Activated CD8-positive, alpha-beta memory T cell treated with anti-CD3 and anti-CD28 coated beads for 36 hours (primary cell): ENCODE data around the gene MYOZ2. TPM values are rescaled to one million over a fixed set of nuclear protein-coding genes. Genes with fewer than 3 reads are reported as not detected.
"Not testable (repeated sequence)": the region's sequence is repeated elsewhere in the genome, so short reads cannot be mapped to it uniquely, and the experiment has no call there.

Experiments used
- CTCF ChIA-PET: fragments of 350-600 bp; sonication (Branson Sonifier 250); formaldehyde crosslinking; loops from one replicate; lab custom pipeline; 2021; ENCODE audit warnings: antibody characterized with exemption; lab: Charles Lee
- POLR2A ChIA-PET: fragments of 350-600 bp; sonication (Branson Sonifier 250); formaldehyde crosslinking; loops from one replicate; lab custom pipeline; 2021; ENCODE audit warnings: antibody characterized with exemption; lab: Charles Lee
- total RNA-seq, 2 experiments: library from RNA; stranded (reverse); gene quantifications; one replicate each; pipeline ENCODE4 v1.2.3, GENCODE V29; 2021

The MYOZ2 gene
- total RNA-seq, 2 experiments from 2014 or later = not detected

GRCh38 chr4:119173729-119174361 is 38.2 kb downstream of the MYOZ2 start:
- POLR2A ChIA-PET = not testable (repeated sequence)
- CTCF ChIA-PET = interaction anchor here (0.8 kb wide), 1 partner anchor 260 kb away, joined by 3 read pairs; no protein-coding TSS in a partner anchor

DNA sequence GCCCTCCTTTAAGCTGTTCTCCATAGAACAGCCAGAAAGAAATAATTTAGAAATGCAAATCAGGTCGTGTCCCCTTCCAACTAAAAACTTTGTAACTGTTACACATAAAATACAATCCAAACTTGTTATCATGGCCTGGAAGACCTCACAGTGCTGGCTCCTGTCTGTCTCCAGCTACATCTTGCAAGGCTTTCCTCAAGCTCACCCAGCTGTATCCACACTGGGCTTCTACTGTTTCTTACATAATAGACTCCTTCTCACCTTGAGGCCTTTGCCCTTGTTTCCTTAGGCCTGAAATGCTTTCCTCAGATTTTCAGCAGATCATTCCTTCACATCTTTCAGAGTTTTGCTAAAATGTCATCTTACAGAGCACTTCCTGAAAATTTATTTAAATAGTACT is 43.4 kb downstream of the MYOZ2 start:
- CTCF ChIA-PET = no interaction called here
- POLR2A ChIA-PET = no interaction called here

DNA sequence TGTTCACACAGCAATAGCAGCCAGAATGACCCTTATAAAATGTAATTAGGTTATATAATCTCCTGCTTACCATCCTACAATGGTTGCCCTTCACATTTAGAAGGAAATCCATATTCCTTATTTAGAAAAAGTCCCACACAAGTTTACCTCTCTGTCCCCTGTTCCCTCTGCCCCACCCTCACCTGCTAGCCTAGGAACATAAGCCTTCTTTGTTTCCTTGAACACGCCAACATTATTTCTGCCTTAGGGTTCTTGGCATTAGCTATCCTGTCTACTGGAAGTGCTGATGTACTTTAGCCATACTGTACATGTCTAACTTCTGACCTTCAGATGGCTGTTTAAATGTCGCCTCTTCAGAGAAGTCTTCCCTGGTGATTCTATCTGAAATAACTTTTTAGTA is 48.5 kb downstream of the MYOZ2 start:
- ChIA-PET POLR2A (no interaction called here), CTCF (no interaction called here)

DNA sequence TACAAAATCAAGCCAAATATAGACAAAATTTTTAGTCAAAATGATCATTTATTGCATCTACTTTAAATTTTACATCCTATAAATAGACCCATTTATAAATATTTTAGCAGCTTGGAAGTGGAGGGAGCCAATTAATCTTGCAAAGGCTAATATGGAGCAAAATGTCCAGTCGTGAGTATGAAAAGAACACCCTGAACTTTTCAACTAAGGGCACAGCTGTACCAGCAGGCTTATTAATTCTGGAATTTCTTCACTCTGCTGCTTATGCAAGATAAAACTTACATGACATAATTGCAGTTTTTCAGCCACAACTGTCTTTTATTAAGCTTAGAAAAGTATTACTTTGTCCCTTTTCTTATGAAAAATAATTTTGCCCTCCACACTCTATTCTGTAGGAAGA is 54.0 kb downstream of the MYOZ2 start:
- CTCF ChIA-PET = interaction anchor here (1.1 kb wide), 1 partner anchor 10 kb away, joined by 4 read pairs; no protein-coding TSS in a partner anchor

GRCh38 chr4:119190354-119190753 is 54.7 kb downstream of the MYOZ2 start:
- ChIA-PET CTCF (interaction anchor here (1.1 kb wide), 1 partner anchor 10 kb away, joined by 4 read pairs; no protein-coding TSS in a partner anchor), POLR2A (no interaction called here)

More for the DNA sequence above, 54.0 kb downstream of the MYOZ2 start:
- POLR2A ChIA-PET = no interaction called here

- ChIA-PET POLR2A (no interaction called here), CTCF (no interaction called here)
Measured at GRCh38 chr4:119191505-119191904, 55.9 kb downstream of the MYOZ2 start.

GRCh38 chr4:119197772-119198212 is 62.2 kb downstream of the MYOZ2 start:
- POLR2A ChIA-PET = no interaction called here
- CTCF ChIA-PET = no interaction called here

DNA sequence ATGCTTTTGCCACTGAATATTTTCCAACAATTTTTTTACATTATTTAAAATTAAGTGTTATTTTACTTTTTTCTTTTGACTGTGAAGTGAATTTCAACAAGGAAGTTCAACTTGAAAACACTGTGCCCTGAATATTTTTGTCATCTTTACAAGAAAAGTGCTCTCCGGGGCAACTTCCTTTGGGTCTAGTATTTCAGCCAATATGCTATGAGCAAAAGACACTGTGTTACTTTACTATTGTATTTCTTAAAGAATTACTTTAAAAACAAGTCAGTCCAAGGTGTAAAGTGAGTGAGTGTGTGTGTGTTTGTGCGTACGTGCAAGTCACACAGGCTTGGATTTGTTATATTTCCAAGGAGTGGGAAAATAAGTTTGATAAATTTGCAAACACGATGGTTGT is 69.3 kb downstream of the MYOZ2 start:
- ChIA-PET CTCF (no interaction called here), POLR2A (interaction anchor here (0.6 kb wide), 1 partner anchor 364 kb away, joined by 3 read pairs; no protein-coding TSS in a partner anchor)

- ChIA-PET POLR2A (no interaction called here), CTCF (no interaction called here)
Measured at GRCh38 chr4:119205690-119206089, 70.1 kb downstream of the MYOZ2 start.

DNA sequence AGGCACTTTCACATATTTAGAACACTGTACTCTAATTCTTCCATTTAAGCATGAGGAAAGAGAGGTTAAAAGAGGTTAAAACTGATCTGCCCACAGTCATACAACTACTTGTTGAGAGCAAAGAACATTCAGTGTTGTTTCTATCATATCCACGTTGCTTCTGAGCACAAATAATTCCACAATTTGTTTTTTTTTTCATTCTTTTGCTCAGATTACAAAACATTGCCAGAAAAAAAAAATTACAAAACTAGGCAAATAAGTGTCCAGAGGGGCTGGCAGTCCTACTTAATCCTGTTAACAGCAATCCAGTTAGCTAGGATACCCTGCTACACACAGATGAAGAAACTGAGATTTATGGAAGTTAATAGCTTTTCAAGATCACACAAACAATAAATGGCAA is 70.5 kb downstream of the MYOZ2 start:
- ChIA-PET POLR2A (no interaction called here), CTCF (no interaction called here)

- ChIA-PET CTCF (no interaction called here), POLR2A (no interaction called here)
Measured at GRCh38 chr4:119207051-119207450, 71.4 kb downstream of the MYOZ2 start.

DNA sequence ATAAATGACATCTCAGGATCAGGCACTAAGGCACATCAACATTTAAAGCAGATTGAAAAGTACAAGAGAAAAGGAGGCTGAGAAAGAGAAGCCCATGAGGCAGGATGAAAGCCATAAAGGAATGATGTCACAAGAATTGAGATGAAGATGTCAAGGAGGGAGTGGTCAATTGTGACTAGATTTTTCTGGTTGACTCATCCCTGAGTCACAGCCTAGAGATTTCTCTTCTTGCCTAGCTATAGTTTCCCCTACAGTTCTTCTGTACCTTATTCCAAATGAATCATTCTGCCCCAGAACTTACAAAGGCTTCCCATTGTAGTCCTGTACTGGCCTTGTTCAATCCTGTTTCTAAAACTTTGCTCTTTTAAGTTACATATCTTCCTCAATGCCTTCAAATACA is 73.4 kb downstream of the MYOZ2 start:
- CTCF ChIA-PET = no interaction called here

DNA sequence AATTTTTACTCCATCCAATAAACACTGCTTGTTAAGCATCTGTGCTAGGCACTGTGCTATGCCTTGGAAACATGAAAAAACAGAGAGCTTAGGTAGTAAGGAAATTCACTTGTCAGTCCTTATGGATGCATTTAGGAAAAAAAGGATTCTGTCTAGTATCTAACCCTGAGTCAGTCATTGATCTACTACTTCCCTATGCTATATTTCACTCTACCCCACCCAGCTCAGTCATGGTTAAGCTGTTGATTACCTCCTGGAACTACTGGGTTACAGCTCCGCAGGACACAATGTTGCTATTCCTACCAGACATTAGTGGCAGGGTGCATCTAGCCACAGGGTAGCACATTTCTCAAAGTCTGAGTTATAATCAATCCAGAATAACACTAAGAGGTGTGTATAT is 74.0 kb downstream of the MYOZ2 start:
- ChIA-PET CTCF (no interaction called here), POLR2A (interaction anchor here (1.0 kb wide), 2 partner anchors 19 to 28 kb away, joined by 3 read pairs; no protein-coding TSS in a partner anchor)

More for the DNA sequence above, 73.4 kb downstream of the MYOZ2 start:
- POLR2A ChIA-PET = interaction anchor here (1.0 kb wide), 2 partner anchors 19 to 28 kb away, joined by 3 read pairs; no protein-coding TSS in a partner anchor

DNA sequence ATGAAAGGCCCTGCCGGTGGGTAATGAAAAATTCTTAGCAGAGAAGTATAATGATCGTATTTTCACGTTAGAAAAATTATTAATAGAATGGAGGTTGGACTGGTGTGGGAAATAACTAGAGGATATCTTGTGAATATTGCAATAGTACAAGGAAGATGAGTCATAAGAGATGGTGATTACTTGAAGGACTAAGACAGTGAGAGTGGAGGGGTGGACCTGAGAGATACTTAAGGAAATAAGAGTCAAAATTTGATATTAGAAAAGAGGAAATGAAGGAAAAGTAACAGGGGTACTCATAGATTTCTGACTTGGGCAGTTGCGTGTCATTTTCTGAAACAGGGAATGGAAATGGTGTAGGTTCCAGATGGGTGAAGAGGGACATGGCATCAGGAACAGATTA is 75.1 kb downstream of the MYOZ2 start:
- ChIA-PET POLR2A (no interaction called here), CTCF (no interaction called here)

- ChIA-PET CTCF (interaction anchor here (1.4 to 2.0 kb wide), 2 partner anchors 17 to 88 kb away, joined by 3 to 8 read pairs; a partner anchor contains a TSS), POLR2A (interaction anchor here (0.7 to 1.4 kb wide), 2 partner anchors 55 to 89 kb away, joined by 3 read pairs; a partner anchor contains a TSS)
Measured at GRCh38 chr4:119211867-119212233, 76.2 kb downstream of the MYOZ2 start.

DNA sequence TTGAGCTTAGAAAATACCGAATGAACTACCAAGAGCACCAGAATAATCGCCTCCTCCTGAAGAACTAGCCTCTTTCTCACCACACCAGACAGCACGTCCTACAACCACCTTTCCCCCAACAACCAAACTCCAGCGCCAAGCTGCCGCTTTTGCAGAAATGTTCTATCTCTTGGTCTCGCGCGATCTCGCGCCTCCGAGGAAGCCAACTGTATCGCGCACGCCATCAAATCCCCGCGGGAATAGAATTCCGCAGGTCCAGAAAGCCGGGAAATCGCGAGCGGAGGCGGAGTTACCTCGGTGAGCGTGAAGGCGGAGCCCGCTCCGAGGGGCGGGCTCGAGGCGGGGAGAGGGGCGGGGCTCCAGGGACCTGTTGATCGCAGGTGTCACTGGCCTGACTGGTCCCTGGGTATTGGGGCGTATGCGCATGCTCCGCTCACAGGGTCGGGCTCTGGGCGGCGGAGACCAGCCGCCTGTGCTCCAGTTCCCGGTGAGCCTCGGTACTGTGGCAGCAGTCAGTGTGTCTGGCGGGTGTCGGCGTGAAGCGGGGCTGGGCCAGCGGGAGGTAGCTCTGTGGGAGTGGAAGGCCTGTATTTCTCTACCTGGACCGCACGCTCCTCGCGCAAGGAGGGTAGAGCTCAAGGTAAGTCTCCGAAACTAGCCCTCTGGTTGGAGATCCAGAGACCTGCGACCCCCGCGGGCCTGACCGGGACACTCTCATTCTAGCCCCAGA is 76.8 kb downstream of the MYOZ2 start, which contains the start of gene USP53:
USP53 (plus strand) TSS at position 480 of the 730 bp plus-strand sequence. CDS start 27,047 bp downstream, outside the sequence.
- POLR2A ChIA-PET = interaction anchor here (0.7 to 1.5 kb wide), 5 partner anchors 26 to 170 kb away, joined by 3 to 7 read pairs (median 5); a partner anchor contains a TSS
- CTCF ChIA-PET = interaction anchor here (1.4 to 2.0 kb wide), 2 partner anchors 17 to 87 kb away, joined by 3 to 8 read pairs; a partner anchor contains a TSS

DNA sequence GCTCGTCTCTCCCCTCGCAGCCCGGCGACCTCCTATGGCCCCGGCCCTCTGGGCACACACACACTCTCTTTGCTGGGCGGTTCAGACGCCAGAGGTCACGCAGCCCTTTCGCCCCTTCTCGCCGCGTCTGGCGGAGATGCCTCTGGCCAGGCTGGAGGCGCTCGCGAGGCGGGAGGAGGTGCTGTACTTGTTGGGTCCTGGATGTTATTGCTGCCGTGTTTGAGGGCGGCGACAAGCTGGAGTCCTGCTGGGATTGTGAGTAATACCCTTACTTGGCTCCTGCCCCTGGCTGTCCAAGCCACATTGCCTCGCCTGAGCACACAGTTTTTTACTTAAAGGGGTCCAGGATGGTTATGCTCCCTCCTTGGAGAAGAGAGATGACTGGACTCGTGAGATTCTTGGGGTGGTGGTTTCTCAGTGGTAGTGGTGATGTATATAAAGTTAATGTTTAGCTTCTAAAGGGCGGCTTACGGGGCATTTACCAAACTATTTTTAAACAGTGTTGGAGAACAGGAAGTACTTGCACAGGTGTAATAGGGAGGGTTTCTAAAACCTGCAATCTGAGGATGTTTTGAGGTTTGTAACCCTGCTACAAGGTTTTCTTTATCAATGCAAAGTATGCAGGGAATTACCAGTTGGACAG is 77.5 kb downstream of the MYOZ2 start:
- ChIA-PET CTCF (interaction anchor here (1.1 to 2.0 kb wide), 3 partner anchors 16 to 100 kb away, joined by 3 to 8 read pairs (median 3); a partner anchor contains a TSS), POLR2A (interaction anchor here (0.6 to 1.5 kb wide), 4 partner anchors 14 to 171 kb away, joined by 3 to 7 read pairs (median 5); a partner anchor contains a TSS)

DNA sequence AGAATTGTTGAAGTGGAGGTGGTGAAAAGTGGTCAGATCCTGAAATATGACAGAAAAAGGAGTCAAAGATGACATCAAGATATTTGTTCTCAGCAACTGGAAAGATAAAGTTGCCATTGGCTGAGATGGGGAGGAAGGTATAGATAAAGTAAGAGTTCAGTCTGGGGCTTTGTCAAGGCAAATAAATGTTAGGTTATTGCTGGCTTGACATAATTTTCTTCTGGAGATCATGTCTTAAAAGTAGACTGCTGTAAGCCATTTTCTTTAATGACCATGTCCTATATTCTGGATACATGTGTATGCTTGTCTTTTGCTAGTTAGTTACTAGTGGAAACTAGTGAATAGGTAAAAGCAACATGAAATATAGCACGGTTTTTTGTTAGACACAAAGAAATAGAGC is 82.5 kb downstream of the MYOZ2 start:
- ChIA-PET POLR2A (no interaction called here), CTCF (no interaction called here)

- CTCF ChIA-PET = no interaction called here
- POLR2A ChIA-PET = no interaction called here
Measured at GRCh38 chr4:119221412-119221811, 85.8 kb downstream of the MYOZ2 start.
